GM12892 (cell line): ENCODE data around the gene C1orf210.

Experiments
- POLR2A ChIP-seq: IDR thresholded peaks from 2 replicates; pipeline ENCODE4 v1.6.1; 2011; ENCODE audit warnings: low read depth, low read length, control low read depth
- TAF1 ChIP-seq: IDR thresholded peaks from 2 replicates; pipeline ENCODE4 v1.6.1; 2011; ENCODE audit warnings: low read depth, mild to moderate bottlenecking, control low read depth, low read length, borderline replicate concordance

DNA sequence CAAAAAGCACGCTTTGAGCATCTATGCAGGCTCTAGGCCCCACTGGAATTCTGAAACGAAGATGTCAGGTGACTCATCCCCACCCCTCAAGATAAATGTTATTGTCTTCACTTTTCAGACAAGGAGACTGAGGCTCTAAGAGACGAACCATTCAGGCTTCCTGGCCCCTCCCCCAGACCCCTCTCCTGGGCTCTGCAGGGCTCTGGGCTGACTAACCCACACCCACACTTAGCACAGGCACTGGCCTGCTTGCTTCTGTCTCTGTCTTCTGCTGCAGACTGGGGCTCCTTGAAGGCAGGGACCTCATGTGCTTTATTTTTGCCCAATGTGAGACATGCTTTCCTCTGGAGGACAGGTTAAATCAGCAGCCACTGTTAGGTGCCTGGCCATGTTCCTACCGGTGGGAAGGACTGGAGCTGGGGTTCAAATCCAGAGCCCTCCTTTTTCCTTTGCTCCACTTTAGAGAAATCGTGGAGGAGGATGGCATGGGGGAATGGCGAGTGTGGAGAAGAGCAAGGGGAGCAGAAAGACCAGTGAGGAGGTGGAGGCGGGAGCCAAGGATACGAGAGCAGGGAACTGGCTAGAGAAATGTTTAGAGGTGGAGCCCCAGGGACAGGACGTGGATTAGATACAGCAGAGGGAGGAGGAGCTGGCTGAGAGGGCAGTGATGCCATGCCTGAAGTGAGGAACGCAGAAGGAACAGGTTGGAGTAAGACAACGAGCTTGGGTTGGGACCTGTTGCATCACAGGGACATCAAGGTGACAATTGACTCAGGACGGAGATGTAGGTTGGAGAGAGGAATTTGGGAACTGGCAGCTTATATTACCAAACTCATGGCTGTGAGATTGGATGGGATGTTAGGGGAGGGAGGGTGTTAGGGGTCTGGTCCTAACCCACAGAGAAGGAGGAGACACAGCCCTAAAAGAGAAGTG, 13.9 kb downstream of the C1orf210 start:
- TF ChIP-seq POLR2A, result no peak
- TF ChIP-seq TAF1, result no peak
